Mammary epithelial cell (primary cell): Measurements from ENCODE around the gene EXTL2.

Experiments used
- EZH2 ChIP-seq: IDR thresholded peaks from 2 replicates; pipeline ENCODE4 v1.6.1; 2012; ENCODE audit warnings: low read length, inconsistent platforms, borderline replicate concordance
- TF ChIP-seq, protein P1 (sequence below), 2 donors: IDR thresholded peaks in 1 of 2; conservative IDR thresholded peaks in 1 of 2; 2 replicates each; pipeline ENCODE4 v1.5.1; 2011 to 2012; ENCODE audit warnings: inconsistent platforms in 2 of 2, low read length in 2 of 2, mild to moderate bottlenecking in 2 of 2, control low read depth in 1 of 2, low read depth in 1 of 2; ENCODE audit not compliant: insufficient read depth in 1 of 2; ENCODE audit errors: extremely low read depth in 1 of 2

- TF ChIP-seq, protein P1, sequence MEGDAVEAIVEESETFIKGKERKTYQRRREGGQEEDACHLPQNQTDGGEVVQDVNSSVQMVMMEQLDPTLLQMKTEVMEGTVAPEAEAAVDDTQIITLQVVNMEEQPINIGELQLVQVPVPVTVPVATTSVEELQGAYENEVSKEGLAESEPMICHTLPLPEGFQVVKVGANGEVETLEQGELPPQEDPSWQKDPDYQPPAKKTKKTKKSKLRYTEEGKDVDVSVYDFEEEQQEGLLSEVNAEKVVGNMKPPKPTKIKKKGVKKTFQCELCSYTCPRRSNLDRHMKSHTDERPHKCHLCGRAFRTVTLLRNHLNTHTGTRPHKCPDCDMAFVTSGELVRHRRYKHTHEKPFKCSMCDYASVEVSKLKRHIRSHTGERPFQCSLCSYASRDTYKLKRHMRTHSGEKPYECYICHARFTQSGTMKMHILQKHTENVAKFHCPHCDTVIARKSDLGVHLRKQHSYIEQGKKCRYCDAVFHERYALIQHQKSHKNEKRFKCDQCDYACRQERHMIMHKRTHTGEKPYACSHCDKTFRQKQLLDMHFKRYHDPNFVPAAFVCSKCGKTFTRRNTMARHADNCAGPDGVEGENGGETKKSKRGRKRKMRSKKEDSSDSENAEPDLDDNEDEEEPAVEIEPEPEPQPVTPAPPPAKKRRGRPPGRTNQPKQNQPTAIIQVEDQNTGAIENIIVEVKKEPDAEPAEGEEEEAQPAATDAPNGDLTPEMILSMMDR (conservative IDR thresholded peaks at IDR 0.05 in 1 of 2, IDR thresholded peaks at IDR 0.05 in 1 of 2; ENCODE audit: extremely low read depth in 1 of 2, insufficient read depth in 1 of 2, low read depth in 1 of 2, low read length in 2 of 2), result no peak
- no peak for TF ChIP-seq EZH2
These were observed 41.7 kb upstream of the EXTL2 start for GRCh38 chr1:100936194-100936967.
